Stimulated activated CD8-positive, alpha-beta memory T cell treated with anti-CD3 and anti-CD28 coated beads, Interleukin-4, amount 100 ng/mL, for 4 hours (primary cell): ENCODE data around the gene CDON.

Experiments
- DNase-seq, 2 donors: peaks; one replicate each; pipeline ENCODE4 v3.0.0-alpha.2; 2020; ENCODE audit warnings: low read depth in 2 of 2, low spot score in 1 of 2

Gene CDON

GRCh38 chr11:125945011-125945796, 117.5 kb downstream of the CDON start:
- no peak for DNase-seq

GRCh38 chr11:125944350-125945010, 118.2 kb downstream of the CDON start:
- no peak for DNase-seq

- DNase-seq, result no peak
Observed at GRCh38 chr11:125943661-125944349, 118.9 kb downstream of the CDON start.

DNA sequence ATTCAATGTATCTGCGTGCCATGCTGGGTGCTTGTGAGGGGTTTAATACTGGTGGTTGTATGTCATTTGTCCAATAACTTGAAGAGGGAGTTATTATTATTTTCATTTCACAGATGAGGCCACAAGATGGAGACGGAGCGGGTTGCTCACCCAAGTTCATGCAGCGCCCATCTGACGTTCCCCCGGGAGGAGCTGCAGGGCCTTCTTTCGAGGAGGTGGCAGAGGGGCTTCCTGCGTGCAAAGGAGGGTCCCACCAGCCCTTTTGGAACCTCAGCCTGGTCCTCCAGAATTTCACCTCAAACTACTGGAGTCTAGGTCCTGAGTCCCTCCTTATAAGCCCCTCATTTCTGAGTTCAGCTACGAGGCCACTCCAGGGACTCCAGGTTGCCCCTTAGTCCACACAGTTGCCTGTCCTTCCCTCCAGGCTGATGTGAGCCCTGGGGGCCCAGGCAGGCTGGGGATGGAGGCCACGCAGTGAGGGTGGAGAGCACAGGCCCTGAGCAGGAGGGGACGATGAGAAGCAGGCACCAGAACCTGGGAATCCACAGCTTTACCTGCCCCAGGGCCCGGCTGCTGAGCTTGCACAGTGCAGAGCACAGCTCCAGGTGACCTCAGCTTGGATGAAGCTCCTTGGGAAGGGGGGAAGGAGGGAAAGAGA, 119.8 kb downstream of the CDON start:
- DNase-seq, result no peak

GRCh38 chr11:125941619-125942611, 120.8 kb downstream of the CDON start:
- peak in 1 of 2 donors; percentile 5 for DNase-seq

- DNase-seq, result no peak
Observed at GRCh38 chr11:125941267-125941618, 121.4 kb downstream of the CDON start.

- no peak for DNase-seq
Observed at GRCh38 chr11:125940145-125940544, 122.5 kb downstream of the CDON start.

DNA sequence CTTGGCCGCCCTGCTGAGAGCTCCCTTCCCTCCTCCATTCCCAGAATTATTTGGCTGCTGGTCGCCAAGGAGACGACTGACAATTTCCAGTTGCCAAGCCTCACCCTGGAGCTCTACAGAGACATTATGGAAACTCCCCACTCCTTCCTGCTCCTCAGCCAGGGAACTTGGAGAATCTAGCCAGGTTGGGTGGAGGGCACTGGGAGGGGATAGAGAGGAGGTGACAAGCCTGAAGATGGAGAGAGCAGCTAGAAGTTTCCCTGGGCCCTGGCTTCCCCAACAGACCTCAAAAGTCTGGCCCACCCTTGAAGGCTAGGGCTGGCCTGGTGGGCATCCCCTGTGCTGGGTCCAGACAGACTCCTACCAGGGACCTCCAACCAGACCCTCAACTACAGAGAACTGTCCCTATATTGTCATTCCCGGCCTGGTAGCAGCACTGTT, 123.6 kb downstream of the CDON start:
- DNase-seq, result no peak

GRCh38 chr11:125938418-125938817, 124.2 kb downstream of the CDON start:
- no peak for DNase-seq

- no peak for DNase-seq
Observed at GRCh38 chr11:125935618-125936199, 127.0 kb downstream of the CDON start.

DNA sequence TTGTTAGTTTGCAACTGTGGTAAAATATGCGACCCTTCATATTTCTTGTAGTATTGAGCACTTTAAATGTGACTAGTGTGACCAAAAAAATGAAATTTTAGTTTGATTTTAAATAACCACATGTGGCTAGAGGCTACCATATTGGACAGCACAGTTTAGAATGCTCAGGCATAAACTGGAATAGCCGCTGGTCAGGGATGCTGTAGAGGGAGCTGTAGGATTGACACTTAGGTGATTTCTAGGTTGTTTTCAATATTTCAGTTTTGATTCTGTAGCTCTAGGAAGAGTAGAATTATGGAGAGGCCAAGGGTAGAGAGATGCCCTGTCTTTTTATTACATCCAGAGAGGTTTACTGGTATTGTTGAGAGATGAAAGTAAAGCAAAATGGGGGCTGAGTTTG, 127.6 kb downstream of the CDON start:
- no peak for DNase-seq

DNA sequence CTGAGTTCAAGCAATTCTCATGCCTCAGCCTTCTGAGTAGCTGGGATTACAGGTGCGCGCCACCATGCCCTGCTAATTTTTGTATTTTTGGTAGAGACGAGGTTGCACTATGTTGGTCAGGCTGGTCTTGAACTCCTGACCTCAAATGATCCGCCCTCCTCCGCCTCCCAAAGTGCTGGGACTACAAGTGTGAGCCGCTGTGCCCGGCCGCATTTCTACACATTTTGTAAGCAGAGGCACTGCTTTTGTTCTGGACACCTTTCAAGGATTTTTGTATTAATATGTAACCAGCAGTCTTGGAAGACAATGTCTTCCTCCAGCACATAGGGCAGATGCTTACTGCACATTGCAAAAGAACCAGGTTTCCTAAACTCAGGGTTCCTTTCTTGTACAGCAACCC, 128.2 kb downstream of the CDON start:
- no peak for DNase-seq

DNA sequence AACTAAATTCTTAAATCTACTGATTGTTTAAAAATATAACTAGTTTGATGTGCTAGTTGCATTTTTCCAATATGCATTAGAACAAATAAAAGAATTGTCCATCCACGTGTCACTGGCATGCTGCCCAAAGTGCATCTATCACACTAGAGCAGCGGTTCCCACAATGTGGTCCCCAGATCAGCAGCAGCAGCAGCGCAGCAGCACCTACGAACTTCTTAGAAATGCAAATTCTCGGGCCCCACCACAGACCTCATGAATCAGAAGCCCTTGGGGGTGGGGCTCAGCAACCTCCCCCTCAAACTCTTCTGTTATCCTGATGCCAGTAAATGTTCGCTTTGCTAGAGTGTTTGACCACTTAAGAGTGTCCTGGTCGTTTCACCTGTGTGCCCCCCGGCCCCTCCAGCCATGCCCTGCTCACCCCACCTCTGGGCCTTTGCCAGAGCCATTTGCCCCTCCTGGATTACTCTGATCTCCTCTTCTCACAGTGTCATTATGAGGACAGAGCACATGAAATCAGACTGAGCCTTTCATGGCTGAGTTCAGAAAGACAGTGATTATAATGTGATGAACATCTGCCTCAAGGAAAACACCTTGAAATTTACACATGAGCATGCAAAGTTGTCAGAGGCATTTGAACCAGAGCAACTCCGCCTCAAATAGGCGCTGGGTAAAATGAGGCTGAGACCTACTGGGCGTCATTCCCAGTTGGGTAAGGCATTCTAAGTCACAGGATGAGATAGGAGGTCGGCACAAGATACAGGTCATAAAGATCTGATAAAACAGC, 129.4 kb downstream of the CDON start:
- DNase-seq, result no peak

- no peak for DNase-seq
Observed at GRCh38 chr11:125932301-125932700, 130.4 kb downstream of the CDON start.

GRCh38 chr11:125931668-125932067, 131.0 kb downstream of the CDON start:
- DNase-seq, result no peak

DNA sequence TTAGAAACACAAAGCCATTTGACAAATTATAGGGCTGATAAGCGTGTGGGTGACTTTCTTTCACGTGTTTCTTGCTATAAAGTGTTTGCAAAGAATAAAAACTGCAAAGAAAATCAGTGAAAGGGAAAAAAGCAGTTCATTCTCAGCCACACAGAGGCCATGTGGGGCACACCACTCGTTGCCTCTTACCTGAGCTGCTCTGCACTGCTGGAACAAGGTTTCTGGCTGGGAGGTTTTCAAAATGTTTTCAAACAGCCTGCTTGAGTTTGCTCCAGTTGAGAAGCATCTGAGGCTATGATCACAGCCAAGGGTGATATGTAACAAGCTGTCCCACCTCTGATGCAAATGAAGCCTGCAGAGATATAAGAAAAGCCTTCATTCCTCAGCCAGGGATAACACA, 131.6 kb downstream of the CDON start:
- DNase-seq, result no peak

DNA sequence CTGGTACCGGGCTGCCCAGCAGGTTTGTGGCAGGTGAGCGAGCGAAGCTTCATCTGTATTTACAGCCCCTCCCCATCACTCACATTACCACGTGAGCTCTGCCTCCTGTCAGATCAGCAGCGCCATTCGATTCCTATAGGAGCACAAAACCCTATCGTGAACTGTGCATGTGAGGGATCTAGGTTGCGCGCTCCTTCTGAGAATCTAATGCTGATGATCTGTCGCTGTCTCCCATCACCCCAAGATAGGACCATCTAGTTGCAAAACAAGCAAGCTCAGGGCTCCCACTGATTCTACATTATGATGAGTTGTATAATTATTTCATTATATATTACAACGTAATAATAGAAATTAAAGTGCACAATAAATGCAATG, 132.6 kb downstream of the CDON start:
- no peak for DNase-seq

DNA sequence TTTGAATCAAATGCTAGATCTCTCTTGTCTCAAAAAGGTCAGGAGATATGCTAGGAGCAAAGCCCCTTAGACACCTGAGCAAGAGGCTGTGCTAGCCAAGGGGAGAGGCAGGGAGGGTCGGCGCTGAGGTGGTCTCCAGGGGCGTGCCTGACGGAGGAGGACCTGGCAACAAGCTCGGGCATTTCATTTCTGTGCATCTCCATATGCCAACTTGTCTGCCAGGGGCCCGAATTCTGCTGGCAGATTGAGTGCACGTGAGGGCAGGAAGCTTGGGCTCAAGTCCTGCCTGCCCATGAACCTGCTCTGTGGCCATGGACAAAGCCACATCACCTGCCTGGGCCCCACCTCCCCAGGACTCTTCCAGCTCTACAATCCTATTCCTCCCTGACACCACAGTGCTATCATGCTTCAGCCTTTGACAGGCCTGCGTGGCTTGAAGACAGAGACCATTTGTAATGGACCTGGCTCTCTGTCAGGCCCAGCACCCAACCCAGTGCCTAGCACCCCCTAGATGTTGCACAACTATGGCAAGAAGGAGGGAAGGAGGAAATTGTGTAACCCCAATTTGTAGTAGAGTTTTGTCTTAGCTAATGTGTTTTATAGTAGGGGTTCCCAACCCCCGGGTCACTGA, 133.1 kb downstream of the CDON start:
- no peak for DNase-seq

- DNase-seq, result no peak
Observed at GRCh38 chr11:125926682-125927081, 136.0 kb downstream of the CDON start.
